NCI-H2171 treated with DMSO at 0.1 percent for 48 hours (cell line): ENCODE results near the gene IGFL4.

Source experiments
- DNase-seq: peaks from one replicate; lab custom pipeline; 2025; lab: John Stamatoyannopoulos, UW

The IGFL4 gene

DNA sequence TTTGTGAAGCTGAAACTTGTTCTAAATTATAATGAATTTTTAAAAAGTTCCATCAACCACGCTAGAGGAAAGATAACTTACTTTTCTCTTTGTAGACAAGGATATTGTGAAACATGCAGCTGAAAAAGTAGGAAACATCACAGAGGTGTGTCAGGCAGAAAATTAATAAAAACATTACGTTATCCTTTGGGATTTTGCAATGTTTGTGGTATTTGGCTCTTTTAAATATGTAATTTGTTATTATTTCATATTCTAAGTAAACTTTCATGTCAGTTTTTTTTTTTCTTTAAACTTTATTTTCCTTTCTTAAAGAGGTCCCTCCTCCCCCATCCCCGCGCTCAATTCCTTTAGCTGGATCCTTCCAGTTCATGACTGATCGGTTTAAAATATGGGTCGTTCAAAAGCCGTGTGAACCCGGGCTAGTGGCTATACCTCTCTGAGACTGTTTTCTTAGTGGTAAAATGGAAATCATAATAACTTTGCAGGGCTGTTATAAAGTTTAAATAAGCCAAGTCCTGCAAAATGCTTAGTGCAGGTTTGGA, 46.3 kb downstream of the IGFL4 start:
- no peak for DNase-seq

GRCh38 chr19:45990113-45990728, 50.6 kb downstream of the IGFL4 start:
- DNase-seq: no peak
